Retinal pigment epithelial cell (primary cell): ENCODE results near the gene ICAM2.

Experiments used
- DNase-seq: peaks from one replicate; pipeline ENCODE4 v3.0.0-alpha.2; 2010; ENCODE audit warnings: low read depth
- H3K4me3 ChIP-seq: 2 replicates; pipeline ENCODE4 v1.5.1; 2011; ENCODE audit warnings: mild to moderate bottlenecking, low read length, control low read depth, moderate library complexity
- CTCF ChIP-seq: conservative IDR thresholded peaks from 2 replicates; pipeline ENCODE4 v1.5.1; 2011; ENCODE audit warnings: low read depth, low read length, control low read depth, inconsistent platforms

Gene ICAM2

GRCh38 chr17:64004903-64005733 is 15.3 kb downstream of the ICAM2 start:
- DNase-seq: no peak
- TF ChIP-seq CTCF: no peak
- H3K4me3 ChIP-seq: no peak overlapping the region

GRCh38 chr17:64004218-64004770 is 16.1 kb downstream of the ICAM2 start:
- DNase-seq: no peak
- TF ChIP-seq CTCF: no peak
- no peak overlapping the region for H3K4me3 ChIP-seq

DNA sequence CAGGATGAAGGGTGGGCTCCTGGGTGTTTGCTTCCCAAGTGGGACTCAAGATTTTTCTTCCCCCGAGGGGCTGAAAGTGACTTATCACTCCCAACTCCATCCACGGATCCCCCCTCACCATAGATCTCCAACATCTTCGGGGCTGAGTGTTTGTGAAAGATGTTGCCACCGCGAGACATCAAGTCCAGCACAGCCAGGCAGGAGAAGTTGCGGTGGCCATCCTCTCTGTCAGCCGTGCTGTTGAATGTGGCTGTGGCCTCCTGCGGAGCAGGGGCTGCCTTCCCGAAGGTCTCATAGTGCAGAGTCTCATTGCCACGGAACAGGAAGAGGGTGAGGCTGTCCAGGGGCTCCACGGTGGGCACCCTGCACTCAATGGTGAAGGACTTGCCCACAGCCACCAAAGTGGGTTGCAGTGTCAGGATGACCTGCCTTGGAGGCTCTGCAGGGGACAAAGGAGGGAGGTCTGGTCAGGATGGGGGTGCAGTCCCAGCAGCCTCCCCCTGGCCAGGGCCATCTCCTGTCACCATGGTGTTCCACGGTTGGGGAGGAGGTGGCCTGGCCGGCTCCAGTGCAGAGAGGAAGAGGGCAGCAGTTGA is 16.8 kb downstream of the ICAM2 start:
- DNase-seq: no peak
- TF ChIP-seq CTCF: no peak
- no peak overlapping the region for H3K4me3 ChIP-seq

GRCh38 chr17:64002658-64003525 is 17.5 kb downstream of the ICAM2 start:
- DNase-seq: no peak
- TF ChIP-seq CTCF: no peak
- H3K4me3 ChIP-seq: no peak overlapping the region

DNA sequence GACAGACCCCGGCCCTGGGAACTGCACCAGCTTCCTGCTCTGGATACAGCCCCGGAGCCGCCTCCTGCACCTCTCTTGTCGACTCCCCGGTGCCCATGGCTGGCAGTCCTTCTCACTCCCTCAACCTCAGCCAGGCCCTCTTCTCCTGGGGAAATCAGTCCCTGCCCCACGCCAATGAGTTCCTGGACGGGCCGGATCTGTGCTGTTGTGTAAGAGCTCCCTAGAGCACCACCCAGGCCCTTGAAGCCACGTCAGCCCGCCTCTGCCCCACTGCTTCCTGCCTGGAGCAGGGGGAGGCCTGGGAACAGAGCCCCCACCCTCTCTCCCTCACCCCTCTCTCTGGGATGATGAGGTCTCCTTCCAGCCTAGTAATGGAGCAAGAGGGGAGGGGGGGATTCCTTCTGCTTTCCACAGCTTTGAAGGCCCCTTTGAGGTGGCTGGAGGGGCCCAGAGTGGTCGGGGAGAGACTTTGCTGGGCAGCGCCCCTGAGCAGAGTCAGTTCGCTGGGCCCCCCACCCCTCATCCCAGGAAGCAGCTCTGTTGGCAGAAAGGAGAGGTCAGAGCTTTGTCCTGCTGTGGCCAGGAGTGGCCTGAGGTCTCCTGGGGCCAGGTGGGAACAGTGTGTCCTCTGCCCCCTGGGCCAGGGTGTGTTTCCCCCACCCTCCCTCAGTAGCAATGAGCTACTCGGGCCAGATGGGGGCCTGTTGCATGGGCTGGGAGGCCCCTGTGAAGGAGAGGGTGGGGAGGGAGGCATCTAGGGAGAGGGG is 18.5 kb downstream of the ICAM2 start:
- no peak for TF ChIP-seq CTCF
- no peak overlapping the region for H3K4me3 ChIP-seq
- no peak for DNase-seq

DNA sequence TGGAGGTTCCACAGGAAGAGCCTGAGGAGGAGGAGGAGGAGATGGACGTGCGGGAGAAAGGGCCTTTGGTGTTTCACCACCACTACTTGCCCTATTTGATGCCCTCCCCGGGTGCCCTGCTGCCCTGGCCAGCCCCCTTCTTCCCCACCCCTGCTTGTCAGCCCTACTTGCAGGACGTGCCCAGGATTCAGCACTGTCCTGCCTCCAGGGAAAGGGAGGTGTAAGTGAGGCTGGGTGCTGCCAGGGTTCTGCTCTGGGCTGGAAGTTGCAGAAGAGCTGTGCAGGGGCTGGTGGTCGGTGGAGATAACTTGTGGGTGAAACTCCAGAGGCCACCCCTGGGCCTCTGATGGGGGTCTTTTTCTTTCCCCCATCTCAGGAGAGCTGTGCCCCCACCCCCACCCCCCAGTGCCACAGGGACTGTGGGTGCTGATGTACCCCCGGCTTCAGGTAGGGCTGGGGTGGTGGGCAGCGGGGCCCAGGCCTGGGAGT is 19.3 kb downstream of the ICAM2 start:
- TF ChIP-seq CTCF: no peak
- DNase-seq: no peak
- H3K4me3 ChIP-seq: no peak overlapping the region
